BLaER1 treated with 17β-estradiol and CSF1 and Interleukin-3, amounts not matched to agents 10 nM and 100 nM (cell line): ENCODE measurements around the gene CENPE.

ENCODE experiments used
- H3K27ac ChIP-seq, 11 experiments: shearing (Covaris generic); formaldehyde crosslinking; 2 replicates each; pipeline ENCODE4 v1.8.1; 2022
- H3K27me3 ChIP-seq, 11 experiments: shearing (Covaris generic); formaldehyde crosslinking; 2 replicates each; pipeline ENCODE4 v1.8.1; 2022
- H3K36me3 ChIP-seq, 11 experiments: shearing (Covaris generic); formaldehyde crosslinking; 2 replicates each; pipeline ENCODE4 v1.8.1; 2022
- H3K4me1 ChIP-seq, 10 experiments: shearing (Covaris generic); formaldehyde crosslinking; 2 replicates each; pipeline ENCODE4 v1.8.1; 2022
- H3K4me2 ChIP-seq, 11 experiments: shearing (Covaris generic); formaldehyde crosslinking; 2 replicates each; pipeline ENCODE4 v1.8.1; 2022
- H3K4me3 ChIP-seq, 10 experiments: shearing (Covaris generic); formaldehyde crosslinking; 2 replicates each; pipeline ENCODE4 v1.8.1; 2022
- H3K9ac ChIP-seq, 11 experiments: shearing (Covaris generic); formaldehyde crosslinking; 2 replicates each; pipeline ENCODE4 v1.8.1; 2022
- H3K9me3 ChIP-seq, 11 experiments: shearing (Covaris generic); formaldehyde crosslinking; replicated peaks in 1 of 11; 2 replicates each; pipeline ENCODE4 v1.8.1; 2022
- H4K20me1 ChIP-seq, 11 experiments: shearing (Covaris generic); formaldehyde crosslinking; 2 replicates each; pipeline ENCODE4 v1.8.1; 2022
- Cebpa-rat ChIP-seq, 11 experiments: shearing (Covaris generic); IDR thresholded peaks; 2 replicates each; pipeline ENCODE4 v1.8.1; 2022

The CENPE gene

GRCh38 chr4:103108542-103108941 lies 89.6 kb downstream of the CENPE start:
- Histone ChIP-seq H4K20me1 (no peaks in the 10 kb centered on the region), H3K4me3 (no peak overlapping the region), H3K4me2 (no peak overlapping the region), H3K36me3 (peaks cover 18 to 81% (median 60%) of the 10 kb centered on the region in 11 experiments), H3K9me3 (no peaks in the 10 kb centered on the region), H3K9ac (no peak overlapping the region), H3K4me1 (no peaks in the 10 kb centered on the region), H3K27me3 (no peaks in the 10 kb centered on the region), H3K27ac (no peak overlapping the region)
- no peak for TF ChIP-seq Cebpa-rat (IDR thresholded peaks at IDR 0.05)

GRCh38 chr4:103105558-103106356 lies 92.4 kb downstream of the CENPE start:
- H3K4me2 ChIP-seq, result no peak overlapping the region
- H3K27me3 ChIP-seq, result no peaks in the 10 kb centered on the region
- H3K9me3 ChIP-seq, result no peaks in the 10 kb centered on the region
- no peak for TF ChIP-seq Cebpa-rat (IDR thresholded peaks at IDR 0.05)
- no peak overlapping the region for H3K27ac ChIP-seq
- H3K36me3 ChIP-seq, result peaks cover 18 to 69% (median 49%) of the 10 kb centered on the region in 11 experiments
- no peaks in the 10 kb centered on the region for H4K20me1 ChIP-seq
- H3K4me3 ChIP-seq, result no peak overlapping the region
- H3K9ac ChIP-seq, result no peak overlapping the region
- H3K4me1 ChIP-seq, result no peaks in the 10 kb centered on the region

- no peak overlapping the region for H3K27ac ChIP-seq
- H3K9me3 ChIP-seq, result no peaks in the 10 kb centered on the region
- H3K9ac ChIP-seq, result no peak overlapping the region
- H3K4me2 ChIP-seq, result no peak overlapping the region
- TF ChIP-seq Cebpa-rat (IDR thresholded peaks at IDR 0.05), result peak in 1 of 11 experiments; percentile 31; a peak in 1 of 22 replicates
- peaks cover 18 to 60% (median 40%) of the 10 kb centered on the region in 11 experiments for H3K36me3 ChIP-seq
- H3K27me3 ChIP-seq, result no peaks in the 10 kb centered on the region
- no peak overlapping the region for H3K4me3 ChIP-seq
- H3K4me1 ChIP-seq, result no peaks in the 10 kb centered on the region
- H4K20me1 ChIP-seq, result no peaks in the 10 kb centered on the region
Observed at GRCh38 chr4:103104886-103105285, 93.3 kb downstream of the CENPE start.

- H3K36me3 ChIP-seq, result peaks cover 0 to 18% (median 4%) of the 10 kb centered on the region in 11 experiments; a peak in 7 of 22 replicates
Observed at GRCh38 chr4:103100691-103101090, 97.5 kb downstream of the CENPE start.

GRCh38 chr4:103099691-103100392 lies 98.3 kb downstream of the CENPE start, which contains the start of gene BDH2:
Gene BDH2 (minus strand): TSS chr4:103099834. CDS start chr4:103096254, 3,580 bp downstream.
- H3K27ac ChIP-seq, result peak within 1 kb of the TSS; percentile 41 to 88 (median 82); a peak in 21 of 22 replicates
- H4K20me1 ChIP-seq, result no peaks in the 10 kb centered on the region; a peak in 1 of 22 replicates
- peaks cover 13 to 18% (median 14%) of the 10 kb centered on the region in 10 experiments for H3K4me1 ChIP-seq
- no peaks in the 10 kb centered on the region for H3K27me3 ChIP-seq
- H3K36me3 ChIP-seq, result peaks cover 0 to 10% (median under 1%) of the 10 kb centered on the region in 11 experiments; a peak in 5 of 22 replicates
- peak within 1 kb of the TSS; percentile 70 to 84 (median 76) for H3K9ac ChIP-seq
- peak in 3 of 11 experiments; percentile 19 to 75 (median 22); a peak in 4 of 22 replicates for TF ChIP-seq Cebpa-rat (IDR thresholded peaks at IDR 0.05)
- peak within 1 kb of the TSS; percentile 51 to 71 (median 64) for H3K4me3 ChIP-seq
- H3K4me2 ChIP-seq, result peak within 1 kb of the TSS; percentile 79 to 92 (median 89)
- H3K9me3 ChIP-seq, result no peaks in the 10 kb centered on the region

More at GRCh38 chr4:103100691-103101090, 97.5 kb downstream of the CENPE start:
- H3K27ac ChIP-seq, result no peak overlapping the region
- H4K20me1 ChIP-seq, result no peaks in the 10 kb centered on the region; a peak in 1 of 22 replicates
- no peak for TF ChIP-seq Cebpa-rat (IDR thresholded peaks at IDR 0.05)
- H3K9me3 ChIP-seq, result no peaks in the 10 kb centered on the region
- peaks cover 13 to 18% (median 14%) of the 10 kb centered on the region in 10 experiments for H3K4me1 ChIP-seq
- no peak overlapping the region for H3K4me3 ChIP-seq
- no peak overlapping the region for H3K4me2 ChIP-seq
- H3K9ac ChIP-seq, result no peak overlapping the region
- H3K27me3 ChIP-seq, result no peaks in the 10 kb centered on the region

GRCh38 chr4:103098756-103099440 lies 99.2 kb downstream of the CENPE start:
- peak overlapping the region; percentile 41 to 88 (median 82); a peak in 21 of 22 replicates for H3K27ac ChIP-seq

GRCh38 chr4:103098341-103098740 lies 99.8 kb downstream of the CENPE start:
- peaks cover 13 to 18% (median 14%) of the 10 kb centered on the region in 10 experiments for H3K4me1 ChIP-seq
- H3K4me3 ChIP-seq, result peak overlapping the region in 7 of 10 experiments; percentile 51 to 67 (median 64); a peak in 5 of 20 replicates
- H3K9me3 ChIP-seq, result no peaks in the 10 kb centered on the region
- H3K36me3 ChIP-seq, result peaks cover 0 to 6% (median 0%) of the 10 kb centered on the region in 11 experiments; a peak in 4 of 22 replicates
- H3K9ac ChIP-seq, result peak overlapping the region in 6 of 11 experiments; percentile 73 to 84 (median 82); a peak in 4 of 22 replicates
- H3K4me2 ChIP-seq, result peak overlapping the region; percentile 79 to 92 (median 89)
- no peak for TF ChIP-seq Cebpa-rat (IDR thresholded peaks at IDR 0.05)
- peak overlapping the region in 6 of 11 experiments; percentile 81 to 88 (median 82); a peak in 7 of 22 replicates for H3K27ac ChIP-seq
- H3K27me3 ChIP-seq, result no peaks in the 10 kb centered on the region
- no peaks in the 10 kb centered on the region; a peak in 1 of 22 replicates for H4K20me1 ChIP-seq

More at GRCh38 chr4:103098756-103099440, 99.2 kb downstream of the CENPE start:
- TF ChIP-seq Cebpa-rat (IDR thresholded peaks at IDR 0.05), result no peak
- Histone ChIP-seq H3K9me3 (no peaks in the 10 kb centered on the region), H3K9ac (peak overlapping the region; percentile 70 to 84 (median 76)), H3K4me3 (peak overlapping the region; percentile 51 to 71 (median 64)), H4K20me1 (no peaks in the 10 kb centered on the region; a peak in 1 of 22 replicates), H3K36me3 (peaks cover 0 to 5% (median 0%) of the 10 kb centered on the region in 11 experiments; a peak in 3 of 22 replicates), H3K27me3 (no peaks in the 10 kb centered on the region), H3K4me2 (peak overlapping the region; percentile 79 to 92 (median 89)), H3K4me1 (peaks cover 13 to 18% (median 14%) of the 10 kb centered on the region in 10 experiments)

- TF ChIP-seq Cebpa-rat (IDR thresholded peaks at IDR 0.05), result no peak
- Histone ChIP-seq H4K20me1 (no peaks in the 10 kb centered on the region; a peak in 1 of 22 replicates), H3K36me3 (peaks cover 0 to 6% (median 0%) of the 10 kb centered on the region in 11 experiments; a peak in 5 of 22 replicates), H3K27me3 (no peaks in the 10 kb centered on the region), H3K4me1 (peaks cover 21 to 27% (median 24%) of the 10 kb centered on the region in 10 experiments), H3K4me3 (no peak overlapping the region), H3K9me3 (no peaks in the 10 kb centered on the region), H3K4me2 (no peak overlapping the region), H3K27ac (no peak overlapping the region), H3K9ac (no peak overlapping the region)
Observed at GRCh38 chr4:103097112-103097511, 101.0 kb downstream of the CENPE start.
